ENCODE measurements around the gene KIAA0319L. TPM values are rescaled to one million over a fixed set of nuclear protein-coding genes. Genes with fewer than 3 reads are reported as not detected.

Gene KIAA0319L
- total and polyA plus RNA-seq, 5 donors = 31.8 to 67.0 (median 58.5) TPM

- intact Hi-C loops (cut with DNase I) = no loop called here
- WGBS = 96% methylated on average over 4 of the region's 4 CpGs
- no peak overlapping the region for H3K27ac ChIP-seq (ENCODE audit: low read length)
- ATAC-seq = no peak
- H3K9me3 ChIP-seq (ENCODE audit: control insufficient read depth, low read length) = no peaks in the 10 kb centered on the region
- DNase-seq = no peak
- H3K4me3 ChIP-seq (ENCODE audit: low read length) = no peak overlapping the region
- H3K4me1 ChIP-seq (ENCODE audit: control insufficient read depth, insufficient read depth, low read length) = no peaks in the 10 kb centered on the region
- H3K27me3 ChIP-seq (ENCODE audit: control insufficient read depth, insufficient read depth) = no peaks in the 10 kb centered on the region
Measured at GRCh38 chr1:35407743-35408142, 149.5 kb downstream of the KIAA0319L start.

- ATAC-seq (no peak), DNase-seq (no peak)
- no peak overlapping the region for H3K27ac ChIP-seq (ENCODE audit: low read length)
- no peaks in the 10 kb centered on the region for H3K4me1 ChIP-seq (ENCODE audit: control insufficient read depth, insufficient read depth, low read length)
- H3K27me3 ChIP-seq (ENCODE audit: control insufficient read depth, insufficient read depth) = no peaks in the 10 kb centered on the region
- H3K9me3 ChIP-seq (ENCODE audit: control insufficient read depth, low read length) = no peaks in the 10 kb centered on the region
- intact Hi-C loops (cut with DNase I) = no loop called here
- no peak overlapping the region for H3K4me3 ChIP-seq (ENCODE audit: low read length)
Measured at GRCh38 chr1:35406103-35406502, 151.1 kb downstream of the KIAA0319L start.

GRCh38 chr1:35401049-35401448 is 156.2 kb downstream of the KIAA0319L start:
- intact Hi-C loops (cut with DNase I) = no loop called here

GRCh38 chr1:35398739-35399138 is 158.5 kb downstream of the KIAA0319L start:
- no peak overlapping the region for H3K27ac ChIP-seq (ENCODE audit: low read length)
- intact Hi-C loops (cut with DNase I) = no loop called here
- 97% methylated on average over 3 of the region's 3 CpGs for WGBS
- no peak overlapping the region for H3K4me3 ChIP-seq (ENCODE audit: low read length)
- DNase-seq (no peak), ATAC-seq (no peak)
- no peaks in the 10 kb centered on the region for H3K27me3 ChIP-seq (ENCODE audit: control insufficient read depth, insufficient read depth)
- no peaks in the 10 kb centered on the region for H3K9me3 ChIP-seq (ENCODE audit: control insufficient read depth, low read length)
- no peaks in the 10 kb centered on the region for H3K4me1 ChIP-seq (ENCODE audit: control insufficient read depth, insufficient read depth, low read length)

More at GRCh38 chr1:35401049-35401448, 156.2 kb downstream of the KIAA0319L start:
- ATAC-seq = no peak
- H3K4me1 ChIP-seq (ENCODE audit: control insufficient read depth, insufficient read depth, low read length) = no peaks in the 10 kb centered on the region
- H3K27ac ChIP-seq (ENCODE audit: low read length) = no peak overlapping the region
- no peak overlapping the region for H3K4me3 ChIP-seq (ENCODE audit: low read length)
- H3K9me3 ChIP-seq (ENCODE audit: control insufficient read depth, low read length) = no peaks in the 10 kb centered on the region
- no peaks in the 10 kb centered on the region for H3K27me3 ChIP-seq (ENCODE audit: control insufficient read depth, insufficient read depth)
- no peak for DNase-seq

GRCh38 chr1:35394386-35394785 is 162.8 kb downstream of the KIAA0319L start:
- intact Hi-C loops (cut with DNase I) = no loop called here
- no peaks in the 10 kb centered on the region for H3K4me1 ChIP-seq (ENCODE audit: control insufficient read depth, insufficient read depth, low read length)
- no peak overlapping the region for H3K4me3 ChIP-seq (ENCODE audit: low read length)
- no peaks in the 10 kb centered on the region for H3K27me3 ChIP-seq (ENCODE audit: control insufficient read depth, insufficient read depth)
- no peaks in the 10 kb centered on the region for H3K9me3 ChIP-seq (ENCODE audit: control insufficient read depth, low read length)
- WGBS = 90% methylated on average over 2 of the region's 2 CpGs
- DNase-seq (no peak), ATAC-seq (no peak)
- no peak overlapping the region for H3K27ac ChIP-seq (ENCODE audit: low read length)

- no peak for ATAC-seq
Measured at GRCh38 chr1:35390600-35391494, 166.4 kb downstream of the KIAA0319L start.

GRCh38 chr1:35386959-35387358 is 170.2 kb downstream of the KIAA0319L start:
- H3K27me3 ChIP-seq (ENCODE audit: control insufficient read depth, insufficient read depth) = no peaks in the 10 kb centered on the region
- no peaks in the 10 kb centered on the region for H3K9me3 ChIP-seq (ENCODE audit: control insufficient read depth, low read length)
- ATAC-seq (no peak), DNase-seq (no peak)
- intact Hi-C loops (cut with DNase I) = no loop called here
- no peaks in the 10 kb centered on the region for H3K4me1 ChIP-seq (ENCODE audit: control insufficient read depth, insufficient read depth, low read length)
- 81% methylated on average over 6 of the region's 6 CpGs for WGBS
- H3K4me3 ChIP-seq (ENCODE audit: low read length) = no peak overlapping the region
- no peak overlapping the region for H3K27ac ChIP-seq (ENCODE audit: low read length)

More at GRCh38 chr1:35390600-35391494, 166.4 kb downstream of the KIAA0319L start:
- no peak for DNase-seq
- no peak overlapping the region for H3K27ac ChIP-seq (ENCODE audit: low read length)
- intact Hi-C loops (cut with DNase I) = no loop called here
- no peak overlapping the region for H3K4me3 ChIP-seq (ENCODE audit: low read length)
- no peaks in the 10 kb centered on the region for H3K9me3 ChIP-seq (ENCODE audit: control insufficient read depth, low read length)
- H3K4me1 ChIP-seq (ENCODE audit: control insufficient read depth, insufficient read depth, low read length) = no peaks in the 10 kb centered on the region
- 82% methylated on average over 10 of the region's 10 CpGs for WGBS
- no peaks in the 10 kb centered on the region for H3K27me3 ChIP-seq (ENCODE audit: control insufficient read depth, insufficient read depth)

GRCh38 chr1:35386290-35386689 is 170.9 kb downstream of the KIAA0319L start:
- ATAC-seq (no peak), DNase-seq (no peak)
- Histone ChIP-seq H3K9me3 (ENCODE audit: control insufficient read depth, low read length) (no peaks in the 10 kb centered on the region), H3K4me3 (ENCODE audit: low read length) (no peak overlapping the region), H3K27me3 (ENCODE audit: control insufficient read depth, insufficient read depth) (no peaks in the 10 kb centered on the region), H3K4me1 (ENCODE audit: control insufficient read depth, insufficient read depth, low read length) (no peaks in the 10 kb centered on the region), H3K27ac (ENCODE audit: low read length) (no peak overlapping the region)
- intact Hi-C loops (cut with DNase I) = no loop called here
- WGBS = 92% methylated on average over 7 of the region's 7 CpGs

Other genes with a start within 250 kb of the KIAA0319L start
- 10 to 100 TPM; 26.4 to 41.6 (median 35.1) TPM for gene NCDN, start 396 bp upstream of the KIAA0319L start, total RNA-seq
- 21.2 TPM for gene NCDN, start 396 bp upstream of the KIAA0319L start, polyA plus RNA-seq
- under 1 TPM; 0.17 to 0.31 (median 0.27) TPM for gene TFAP2E, start 15.9 kb upstream of the KIAA0319L start, total RNA-seq
- gene TFAP2E, start 15.9 kb upstream of the KIAA0319L start, polyA plus RNA-seq = 0.34 TPM
- 10 to 100 TPM; 32.0 to 37.3 (median 35.7) TPM for gene PSMB2, start 84.1 kb upstream of the KIAA0319L start, total RNA-seq
- gene PSMB2, start 84.1 kb upstream of the KIAA0319L start, polyA plus RNA-seq = 36.8 TPM
- 10 to 100 TPM; 15.1 to 19.6 (median 16.3) TPM for gene C1orf216, start 161.5 kb upstream of the KIAA0319L start, total RNA-seq
- 9.3 TPM for gene C1orf216, start 161.5 kb upstream of the KIAA0319L start, polyA plus RNA-seq
- 1 to 10 TPM in 1 of 4 donors, under 1 TPM in 3; 0.22 to 1.8 (median 0.44) TPM for gene CLSPN, start 212.6 kb upstream of the KIAA0319L start, total RNA-seq
- 0.16 TPM for gene CLSPN, start 212.6 kb upstream of the KIAA0319L start, polyA plus RNA-seq